ENCODE measurements around the gene IGFL2.

- TF ChIP-seq POLR2A (IDR thresholded peaks at IDR 0.05) (no peak), CTCF (IDR thresholded peaks at IDR 0.05) (no peak)
Measured at GRCh38 chr19:46159418-46160232, 11.6 kb downstream of the IGFL2 start.
